Suprapubic skin (tissue), 4 donors: ENCODE measurements around the gene CDKN2A. TPM values are rescaled to one million over a fixed set of nuclear protein-coding genes. Genes with fewer than 3 reads are reported as not detected.

ENCODE experiments used
- DNase-seq, 2 donors: peaks; one replicate each; pipeline ENCODE4 v3.0.0-alpha.2; 2019; ENCODE audit warnings: low spot score in 2 of 2
- H3K27ac ChIP-seq: fragments of 200-600 bp; sonication (generic); one replicate; pipeline ENCODE4 v1.5.1; 2019
- H3K27me3 ChIP-seq: fragments of 200-600 bp; sonication (generic); one replicate; pipeline ENCODE4 v1.5.1; 2019
- H3K36me3 ChIP-seq: fragments of 200-600 bp; sonication (generic); one replicate; pipeline ENCODE4 v1.5.1; 2019
- H3K4me1 ChIP-seq: fragments of 200-600 bp; sonication (generic); one replicate; pipeline ENCODE4 v1.5.1; 2019
- H3K4me3 ChIP-seq: fragments of 200-600 bp; sonication (generic); one replicate; pipeline ENCODE4 v1.5.1; 2019; ENCODE audit warnings: mild to moderate bottlenecking
- H3K9me3 ChIP-seq: fragments of 200-600 bp; sonication (generic); one replicate; pipeline ENCODE4 v1.5.1; 2019
- EP300 ChIP-seq: sonication (generic); formaldehyde crosslinking; IDR thresholded peaks from one replicate; pipeline ENCODE4 v1.6.1; 2017; ENCODE audit warnings: antibody characterized with exemption
- POLR2A ChIP-seq, 2 donors: fragments of 450-650 bp; IDR thresholded peaks; one replicate each; pipeline ENCODE4 v1.6.1; 2017; ENCODE audit warnings: antibody characterized with exemption in 2 of 2, mild to moderate bottlenecking in 2 of 2, moderate library complexity in 2 of 2
- POLR2AphosphoS5 ChIP-seq, 3 donors: sonication (generic); formaldehyde crosslinking; IDR thresholded peaks; one replicate each; pipeline ENCODE4 v1.6.1; 2017; ENCODE audit warnings: antibody characterized with exemption in 3 of 3
- WGBS: methylation state at CpG from one replicate; pipeline ENCODE4 v1.1.5; 2018; 5-methylcytosine and 5-hydroxymethylcytosine counted together
- total RNA-seq, 4 donors: library from RNA; depleted of rRNA; stranded (reverse); fragments of >200 nt; gene quantifications; one replicate each; pipeline ENCODE4 v1.1.0, GENCODE V29; 2016
- TF ChIP-seq, protein P1 (sequence below), 2 donors: fragments of 200-600 bp in 1 of 2; fragments of 450-650 bp in 1 of 2; sonication (generic) in 1 of 2; IDR thresholded peaks; one replicate each; pipeline ENCODE4 v1.5.1; 2016 to 2019; ENCODE audit warnings: antibody characterized with exemption in 2 of 2, mild to moderate bottlenecking in 1 of 2, moderate library complexity in 1 of 2

The CDKN2A gene
- total RNA-seq, 4 donors from 2014 or later: 2.0 to 3.4 TPM; not detected in 2

DNA sequence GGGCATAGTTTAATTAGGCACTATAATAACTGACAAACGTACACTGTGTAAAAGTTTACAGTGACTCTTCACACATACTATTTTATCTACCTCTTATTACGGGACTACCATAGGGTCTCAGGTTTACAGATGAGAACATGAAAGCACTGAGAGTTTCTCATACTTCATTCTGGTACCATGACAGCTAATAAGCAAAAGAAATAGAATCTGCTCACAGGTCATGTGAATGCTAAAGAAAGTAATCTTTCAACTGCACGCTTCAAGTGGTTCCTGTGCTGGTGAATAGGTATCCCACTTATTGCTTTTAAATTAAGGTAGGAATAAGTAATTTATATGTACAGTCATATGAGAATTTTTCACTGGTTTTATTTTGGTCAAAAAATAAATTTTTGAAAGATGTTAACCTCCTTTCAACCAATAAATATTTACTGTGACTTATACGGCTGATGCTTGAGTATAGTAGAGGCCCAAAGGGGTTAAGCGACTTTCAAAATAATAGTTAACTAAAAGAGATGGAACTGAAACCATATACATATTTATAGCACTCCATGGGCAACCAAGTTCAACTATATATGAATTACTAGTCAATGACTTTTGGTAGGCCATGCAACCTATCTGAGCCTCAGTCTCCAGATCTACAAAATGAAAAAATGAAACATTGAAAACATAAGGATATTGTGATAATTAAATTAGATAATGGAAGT lies 8.1 kb downstream of the CDKN2A start:
- TF ChIP-seq POLR2AphosphoS5 (IDR thresholded peaks at IDR 0.05): no peak
- TF ChIP-seq, protein P1, sequence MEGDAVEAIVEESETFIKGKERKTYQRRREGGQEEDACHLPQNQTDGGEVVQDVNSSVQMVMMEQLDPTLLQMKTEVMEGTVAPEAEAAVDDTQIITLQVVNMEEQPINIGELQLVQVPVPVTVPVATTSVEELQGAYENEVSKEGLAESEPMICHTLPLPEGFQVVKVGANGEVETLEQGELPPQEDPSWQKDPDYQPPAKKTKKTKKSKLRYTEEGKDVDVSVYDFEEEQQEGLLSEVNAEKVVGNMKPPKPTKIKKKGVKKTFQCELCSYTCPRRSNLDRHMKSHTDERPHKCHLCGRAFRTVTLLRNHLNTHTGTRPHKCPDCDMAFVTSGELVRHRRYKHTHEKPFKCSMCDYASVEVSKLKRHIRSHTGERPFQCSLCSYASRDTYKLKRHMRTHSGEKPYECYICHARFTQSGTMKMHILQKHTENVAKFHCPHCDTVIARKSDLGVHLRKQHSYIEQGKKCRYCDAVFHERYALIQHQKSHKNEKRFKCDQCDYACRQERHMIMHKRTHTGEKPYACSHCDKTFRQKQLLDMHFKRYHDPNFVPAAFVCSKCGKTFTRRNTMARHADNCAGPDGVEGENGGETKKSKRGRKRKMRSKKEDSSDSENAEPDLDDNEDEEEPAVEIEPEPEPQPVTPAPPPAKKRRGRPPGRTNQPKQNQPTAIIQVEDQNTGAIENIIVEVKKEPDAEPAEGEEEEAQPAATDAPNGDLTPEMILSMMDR (IDR thresholded peaks at IDR 0.05): no peak
- TF ChIP-seq EP300: no peak
- TF ChIP-seq POLR2A (IDR thresholded peaks at IDR 0.05): no peak
- no peaks in the 10 kb centered on the region for H3K9me3 ChIP-seq
- H3K27me3 ChIP-seq: peaks cover 98% of the 10 kb centered on the region
- WGBS: 81% methylated on average over 5 of the region's 5 CpGs
- H3K4me1 ChIP-seq: no peaks in the 10 kb centered on the region
- H3K27ac ChIP-seq: no peak overlapping the region
- H3K36me3 ChIP-seq: no peaks in the 10 kb centered on the region
- no peak overlapping the region for H3K4me3 ChIP-seq
- DNase-seq: no peak

DNA sequence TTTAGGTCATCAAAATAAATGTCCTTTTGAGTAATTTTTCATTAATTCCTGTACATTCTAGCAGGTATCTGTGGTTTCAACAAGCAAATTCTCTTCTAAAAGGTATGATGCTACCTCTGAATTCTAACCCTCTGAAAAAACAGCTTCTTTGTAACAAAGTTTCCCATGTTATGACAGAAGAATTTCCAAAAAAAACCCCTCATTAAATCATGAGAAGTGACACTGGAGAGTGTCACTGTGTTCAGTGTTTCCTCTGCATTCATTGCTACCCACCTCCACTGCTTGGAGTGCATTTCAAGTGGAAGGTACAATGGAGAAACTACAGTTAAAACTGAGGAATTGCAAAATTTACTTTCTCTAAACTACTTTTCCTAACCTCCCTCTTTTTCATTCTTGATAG lies 10.1 kb downstream of the CDKN2A start:
- TF ChIP-seq, protein P1 (IDR thresholded peaks at IDR 0.05): no peak
- no peak for TF ChIP-seq POLR2A (IDR thresholded peaks at IDR 0.05)
- no peak for TF ChIP-seq EP300
- TF ChIP-seq POLR2AphosphoS5 (IDR thresholded peaks at IDR 0.05): no peak
- Histone ChIP-seq H3K27ac (no peak overlapping the region), H3K4me3 (no peak overlapping the region), H3K4me1 (no peaks in the 10 kb centered on the region), H3K27me3 (peaks cover 95% of the 10 kb centered on the region), H3K9me3 (no peaks in the 10 kb centered on the region), H3K36me3 (no peaks in the 10 kb centered on the region)
- DNase-seq: no peak

DNA sequence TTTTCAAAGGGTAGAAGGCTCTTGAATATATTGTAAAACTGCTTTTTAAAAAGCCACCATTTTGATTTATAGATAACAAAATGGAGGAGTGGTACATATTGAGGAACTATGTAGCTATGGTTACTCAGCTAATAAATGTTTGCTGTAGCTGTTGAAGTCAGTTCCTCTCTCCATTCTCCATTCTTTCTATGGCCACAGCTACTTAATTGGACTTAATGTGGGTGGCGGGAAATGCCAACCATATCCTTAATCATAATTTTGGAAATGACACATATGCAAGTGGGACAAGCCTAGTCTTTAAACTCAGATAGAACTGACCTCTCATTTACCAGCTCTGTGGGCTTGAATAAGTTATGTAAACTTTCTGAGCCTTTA lies 10.6 kb downstream of the CDKN2A start:
- Histone ChIP-seq H3K4me1 (no peaks in the 10 kb centered on the region), H3K9me3 (no peaks in the 10 kb centered on the region), H3K36me3 (no peaks in the 10 kb centered on the region), H3K4me3 (no peak overlapping the region), H3K27me3 (peaks cover 95% of the 10 kb centered on the region), H3K27ac (no peak overlapping the region)
- WGBS: 56% methylated on average over 1 of the region's 1 CpG
- TF ChIP-seq, protein P1 (IDR thresholded peaks at IDR 0.05): no peak
- no peak for TF ChIP-seq POLR2AphosphoS5 (IDR thresholded peaks at IDR 0.05)
- no peak for DNase-seq

DNA sequence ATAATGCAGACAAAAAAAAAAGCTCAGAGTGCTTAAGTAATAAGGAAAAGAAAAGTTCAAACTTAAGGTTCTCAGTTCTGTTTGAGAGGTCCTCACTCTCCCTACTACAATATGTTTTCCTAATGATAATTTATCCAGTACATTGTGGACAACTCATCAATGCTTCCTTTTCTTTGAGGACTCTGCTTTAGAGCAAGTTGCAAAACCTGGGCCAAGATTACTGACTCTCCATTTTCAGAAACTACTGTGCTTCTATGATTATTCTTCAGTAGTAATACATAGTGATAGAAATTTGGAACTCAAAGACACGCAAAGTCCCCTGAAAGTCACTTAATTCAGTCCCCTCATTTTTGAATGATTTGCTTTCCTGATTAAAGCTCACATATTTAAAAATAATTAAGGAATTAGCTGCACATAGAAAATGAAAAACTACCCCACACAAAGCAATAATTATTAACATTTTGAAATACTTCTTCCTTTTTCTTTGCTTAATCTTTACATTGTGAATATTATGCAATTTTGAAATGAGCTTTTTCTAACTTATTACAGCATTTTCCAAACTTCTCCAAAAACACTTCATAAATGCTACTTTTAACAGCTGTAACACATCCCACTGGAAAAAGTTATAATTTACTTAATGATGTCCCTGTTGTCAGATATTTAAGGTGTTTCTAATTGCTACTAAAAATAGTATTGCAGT lies 11.2 kb downstream of the CDKN2A start:
- no peak for TF ChIP-seq POLR2AphosphoS5 (IDR thresholded peaks at IDR 0.05)
- no peak for DNase-seq
- H3K36me3 ChIP-seq: no peaks in the 10 kb centered on the region
- H3K4me1 ChIP-seq: no peaks in the 10 kb centered on the region
- no peak overlapping the region for H3K4me3 ChIP-seq
- WGBS: 68% methylated on average over 1 of the region's 1 CpG
- no peaks in the 10 kb centered on the region for H3K9me3 ChIP-seq
- H3K27me3 ChIP-seq: peaks cover 95% of the 10 kb centered on the region
- H3K27ac ChIP-seq: no peak overlapping the region

DNA sequence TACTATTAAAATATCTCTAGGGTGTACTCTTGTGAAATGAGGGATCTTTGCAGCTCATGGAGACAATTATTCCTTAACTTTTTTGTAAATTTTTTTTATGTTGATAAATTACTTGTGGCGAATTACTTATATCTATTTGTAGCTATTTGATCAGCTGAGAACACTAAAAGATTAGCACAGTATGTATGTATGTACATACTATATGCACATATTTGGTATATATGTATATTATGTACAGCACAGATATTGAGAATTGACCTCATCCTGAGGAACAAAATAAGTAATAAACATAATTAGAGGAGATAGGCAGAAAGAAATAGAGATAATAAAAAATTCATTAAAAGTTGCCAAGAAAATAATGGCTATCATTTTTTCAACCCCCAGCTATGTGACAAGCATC lies 11.8 kb downstream of the CDKN2A start:
- DNase-seq: no peak
- WGBS: 62% methylated on average over 1 of the region's 1 CpG
- no peak overlapping the region for H3K4me3 ChIP-seq

More for the DNA sequence above, 11.8 kb downstream of the CDKN2A start:
- H3K36me3 ChIP-seq: no peaks in the 10 kb centered on the region
- H3K4me1 ChIP-seq: no peaks in the 10 kb centered on the region
- H3K27ac ChIP-seq: no peak overlapping the region
- H3K9me3 ChIP-seq: no peaks in the 10 kb centered on the region
- TF ChIP-seq POLR2A (IDR thresholded peaks at IDR 0.05) (no peak), EP300 (no peak), POLR2AphosphoS5 (IDR thresholded peaks at IDR 0.05) (no peak)
- TF ChIP-seq, protein P1 (IDR thresholded peaks at IDR 0.05): no peak
- H3K27me3 ChIP-seq: peaks cover 95% of the 10 kb centered on the region
